Right atrium auricular region (tissue), 2 donors: ENCODE data around the gene DAB1. TPM values are rescaled to one million over a fixed set of nuclear protein-coding genes. Genes with fewer than 3 reads are reported as not detected.

Experiments
- DNase-seq: peaks from one replicate; pipeline ENCODE4 v3.0.0-alpha.2; 2019; ENCODE audit warnings: low spot score
- H3K27ac ChIP-seq, 2 donors: fragments of 200-600 bp; sonication (generic); 1 replicate in 1 of 2; 2 replicates in 1 of 2; pipeline ENCODE4 v1.5.1; 2016 to 2019
- H3K27me3 ChIP-seq, 2 donors: fragments of 200-600 bp; sonication (generic); one replicate each; pipeline versions ENCODE4 v1.5.1 to v1.6.0; 2017 to 2019
- H3K36me3 ChIP-seq: fragments of 200-600 bp; sonication (generic); one replicate; pipeline ENCODE4 v1.5.1; 2016
- H3K4me1 ChIP-seq, 2 donors: fragments of 200-600 bp; sonication (generic); one replicate each; pipeline versions ENCODE4 v1.5.1 to v1.6.0; 2017 to 2019
- H3K4me3 ChIP-seq, 2 donors: fragments of 200-600 bp; sonication (generic); 1 replicate in 1 of 2; 2 replicates in 1 of 2; pipeline ENCODE4 v1.5.1; 2017 to 2019; ENCODE audit warnings: mild to moderate bottlenecking in 1 of 2, moderate library complexity in 1 of 2
- H3K9me3 ChIP-seq, 2 donors: fragments of 200-600 bp; sonication (generic); one replicate each; pipeline ENCODE4 v1.5.1; 2019
- CTCF ChIP-seq, 2 donors: fragments of 200-600 bp; sonication (generic); IDR thresholded peaks; one replicate each; pipeline ENCODE4 v1.5.1; 2019; ENCODE audit warnings: antibody characterized with exemption in 2 of 2
- total RNA-seq, 2 donors: library from RNA; depleted of rRNA; stranded (reverse); fragments of >200 nt; gene quantifications; one replicate each; pipeline ENCODE4 v1.1.0, GENCODE V29; 2016

DAB1 gene
- total RNA-seq, 2 donors from 2014 or later, result 0.19 to 3.3 TPM

- Histone ChIP-seq H3K9me3 (no peaks in the 10 kb centered on the region), H3K4me1 (no peaks in the 10 kb centered on the region), H3K36me3 (no peaks in the 10 kb centered on the region), H3K4me3 (no peak overlapping the region), H3K27ac (no peak overlapping the region), H3K27me3 (no peaks in the 10 kb centered on the region)
- no peak for DNase-seq
- TF ChIP-seq CTCF (IDR thresholded peaks at IDR 0.05), result no peak
Measured at GRCh38 chr1:57325117-57325516, 98.7 kb downstream of the DAB1 start.

- no peak overlapping the region for H3K4me3 ChIP-seq
- H3K4me1 ChIP-seq, result no peaks in the 10 kb centered on the region
- H3K36me3 ChIP-seq, result no peaks in the 10 kb centered on the region
- H3K9me3 ChIP-seq, result no peaks in the 10 kb centered on the region
- TF ChIP-seq CTCF (IDR thresholded peaks at IDR 0.05), result no peak
- no peak overlapping the region for H3K27ac ChIP-seq
- DNase-seq, result no peak
- no peaks in the 10 kb centered on the region for H3K27me3 ChIP-seq
Measured at GRCh38 chr1:57324388-57324787, 99.5 kb downstream of the DAB1 start.

GRCh38 chr1:57321776-57322175, 102.1 kb downstream of the DAB1 start:
- TF ChIP-seq CTCF (IDR thresholded peaks at IDR 0.05), result no peak
- Histone ChIP-seq H3K9me3 (no peaks in the 10 kb centered on the region), H3K27me3 (no peaks in the 10 kb centered on the region), H3K4me1 (no peaks in the 10 kb centered on the region), H3K36me3 (no peaks in the 10 kb centered on the region), H3K27ac (no peak overlapping the region), H3K4me3 (no peak overlapping the region)
- no peak for DNase-seq

GRCh38 chr1:57319791-57320190, 104.1 kb downstream of the DAB1 start:
- no peak for TF ChIP-seq CTCF (IDR thresholded peaks at IDR 0.05)
- no peak for DNase-seq
- Histone ChIP-seq H3K9me3 (no peaks in the 10 kb centered on the region), H3K27me3 (no peaks in the 10 kb centered on the region), H3K36me3 (no peaks in the 10 kb centered on the region), H3K27ac (no peak overlapping the region), H3K4me1 (no peaks in the 10 kb centered on the region), H3K4me3 (no peak overlapping the region)

GRCh38 chr1:57319165-57319564, 104.7 kb downstream of the DAB1 start:
- no peak for DNase-seq
- Histone ChIP-seq H3K36me3 (no peaks in the 10 kb centered on the region), H3K27ac (no peak overlapping the region), H3K27me3 (no peaks in the 10 kb centered on the region), H3K4me1 (no peaks in the 10 kb centered on the region), H3K9me3 (no peaks in the 10 kb centered on the region), H3K4me3 (no peak overlapping the region)
- TF ChIP-seq CTCF (IDR thresholded peaks at IDR 0.05), result no peak

GRCh38 chr1:57316861-57317260, 107.0 kb downstream of the DAB1 start:
- DNase-seq, result no peak
- no peak for TF ChIP-seq CTCF (IDR thresholded peaks at IDR 0.05)
- Histone ChIP-seq H3K36me3 (no peaks in the 10 kb centered on the region), H3K4me3 (no peak overlapping the region), H3K27ac (no peak overlapping the region), H3K4me1 (no peaks in the 10 kb centered on the region), H3K27me3 (no peaks in the 10 kb centered on the region), H3K9me3 (no peaks in the 10 kb centered on the region)
